Gastroesophageal sphincter (tissue), 3 donors: Measurements from ENCODE around the gene CASP9.

Experiments
- EP300 ChIP-seq: sonication (generic); formaldehyde crosslinking; IDR thresholded peaks from one replicate; pipeline ENCODE4 v1.6.1; 2017; ENCODE audit warnings: antibody characterized with exemption, mild to moderate bottlenecking
- POLR2A ChIP-seq, 2 donors: fragments of 450-650 bp; IDR thresholded peaks; one replicate each; pipeline ENCODE4 v1.6.1; 2017; ENCODE audit warnings: antibody characterized with exemption in 2 of 2, mild to moderate bottlenecking in 2 of 2, moderate library complexity in 1 of 2
- TF ChIP-seq, protein P1 (sequence below), 4 experiments: fragments of 200-600 bp in 2 of 4; fragments of 450-650 bp in 2 of 4; sonication (generic) in 1 of 4; IDR thresholded peaks; one replicate each; pipeline ENCODE4 v1.5.1; 2017 to 2019; ENCODE audit warnings: antibody characterized with exemption in 4 of 4, mild to moderate bottlenecking in 2 of 4, moderate library complexity in 2 of 4

DNA sequence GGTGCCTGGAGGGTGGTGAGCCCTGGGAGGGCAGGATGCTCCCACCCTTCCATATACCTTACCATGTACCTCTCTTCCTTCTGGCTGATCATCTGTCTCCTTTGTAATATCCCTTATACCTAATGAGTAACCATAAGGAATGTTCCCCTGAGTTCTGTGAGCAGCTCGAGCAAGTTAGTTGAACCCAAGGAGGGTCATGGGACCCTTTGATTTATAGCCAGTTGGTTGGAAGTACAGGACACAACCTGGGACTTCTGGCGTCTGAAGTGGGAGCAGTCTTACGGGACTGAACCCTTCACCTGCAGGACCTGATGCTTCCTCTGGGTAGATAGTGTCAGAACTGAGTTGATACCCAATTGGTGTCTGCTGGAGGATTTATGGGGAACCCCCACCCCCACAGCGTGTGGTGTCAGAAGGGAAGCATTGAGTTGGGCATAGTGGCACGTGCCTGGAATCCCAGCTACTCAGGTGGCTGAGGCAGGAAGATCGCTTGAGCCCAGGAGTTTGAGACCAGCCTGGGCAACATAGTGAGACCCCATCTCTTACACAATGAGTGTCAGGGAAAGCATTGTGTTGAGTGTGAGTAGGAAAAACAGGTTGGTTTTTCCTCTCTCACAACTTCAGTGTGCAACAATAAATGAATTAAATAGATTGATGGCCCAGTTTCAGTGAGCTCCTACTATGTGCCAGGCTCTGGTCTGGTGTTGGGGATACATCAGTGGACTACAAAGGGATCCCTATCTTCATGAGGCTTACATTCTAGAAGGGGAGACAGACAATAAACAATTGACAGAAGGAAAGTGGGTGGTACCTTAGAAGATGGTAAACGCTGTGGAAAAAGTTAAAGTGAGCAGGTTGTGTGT lies 18.6 kb upstream of the CASP9 start:
- TF ChIP-seq POLR2A (IDR thresholded peaks at IDR 0.05) (no peak), EP300 (no peak)
- TF ChIP-seq, protein P1, sequence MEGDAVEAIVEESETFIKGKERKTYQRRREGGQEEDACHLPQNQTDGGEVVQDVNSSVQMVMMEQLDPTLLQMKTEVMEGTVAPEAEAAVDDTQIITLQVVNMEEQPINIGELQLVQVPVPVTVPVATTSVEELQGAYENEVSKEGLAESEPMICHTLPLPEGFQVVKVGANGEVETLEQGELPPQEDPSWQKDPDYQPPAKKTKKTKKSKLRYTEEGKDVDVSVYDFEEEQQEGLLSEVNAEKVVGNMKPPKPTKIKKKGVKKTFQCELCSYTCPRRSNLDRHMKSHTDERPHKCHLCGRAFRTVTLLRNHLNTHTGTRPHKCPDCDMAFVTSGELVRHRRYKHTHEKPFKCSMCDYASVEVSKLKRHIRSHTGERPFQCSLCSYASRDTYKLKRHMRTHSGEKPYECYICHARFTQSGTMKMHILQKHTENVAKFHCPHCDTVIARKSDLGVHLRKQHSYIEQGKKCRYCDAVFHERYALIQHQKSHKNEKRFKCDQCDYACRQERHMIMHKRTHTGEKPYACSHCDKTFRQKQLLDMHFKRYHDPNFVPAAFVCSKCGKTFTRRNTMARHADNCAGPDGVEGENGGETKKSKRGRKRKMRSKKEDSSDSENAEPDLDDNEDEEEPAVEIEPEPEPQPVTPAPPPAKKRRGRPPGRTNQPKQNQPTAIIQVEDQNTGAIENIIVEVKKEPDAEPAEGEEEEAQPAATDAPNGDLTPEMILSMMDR (IDR thresholded peaks at IDR 0.05) = no peak
